BJ (cell line): ENCODE data around the gene PARD3. TPM values are rescaled to one million over a fixed set of nuclear protein-coding genes. Genes with fewer than 3 reads are reported as not detected.
"Not testable (repeated sequence)": the region's sequence is repeated elsewhere in the genome, so short reads cannot be mapped to it uniquely, and the experiment has no call there.

ENCODE experiments used
- CTCF ChIA-PET: fragments of 350-600 bp; formaldehyde crosslinking; extraction: SDS; loops from one replicate; lab custom pipeline; 2021; ENCODE audit warnings: antibody characterized with exemption, inconsistent platforms; lab: Yijun Ruan, JAX
- POLR2A ChIA-PET: fragments of 300-600 bp; sonication (Branson Sonifier 250); formaldehyde crosslinking; extraction: SDS; loops from one replicate; lab custom pipeline; 2021; ENCODE audit warnings: antibody characterized with exemption; lab: Charles Lee
- DNase-seq: peaks from one replicate; pipeline ENCODE4 v3.0.0-alpha.2; 2011; ENCODE audit warnings: low read depth
- H3K27me3 ChIP-seq: 2 replicates; pipeline ENCODE4 v1.6.0; 2011; ENCODE audit warnings: low read length; ENCODE audit not compliant: control insufficient read depth, insufficient read depth
- H3K36me3 ChIP-seq: 2 replicates; pipeline ENCODE4 v1.5.1; 2011; ENCODE audit warnings: low read length; ENCODE audit not compliant: control insufficient read depth, insufficient read depth
- H3K4me3 ChIP-seq: 2 replicates; pipeline ENCODE4 v1.5.1; 2011; ENCODE audit warnings: low read depth, mild to moderate bottlenecking, control low read depth, low read length
- polyA plus RNA-seq: library from polyadenylated mRNA; depleted of rRNA; stranded (reverse); fragments of >200 nt; gene quantifications from 2 replicates; pipeline ENCODE4 v1.2.3, GENCODE V29; 2011
- TF ChIP-seq, protein P1 (sequence below): IDR thresholded peaks from 2 replicates; pipeline ENCODE4 v1.5.1; 2011; ENCODE audit warnings: low read depth, mild to moderate bottlenecking, control low read depth, inconsistent platforms, low read length, moderate library complexity; ENCODE audit not compliant: insufficient read depth

The PARD3 gene
- polyA plus RNA-seq, 1 experiment = 17.7 TPM

DNA sequence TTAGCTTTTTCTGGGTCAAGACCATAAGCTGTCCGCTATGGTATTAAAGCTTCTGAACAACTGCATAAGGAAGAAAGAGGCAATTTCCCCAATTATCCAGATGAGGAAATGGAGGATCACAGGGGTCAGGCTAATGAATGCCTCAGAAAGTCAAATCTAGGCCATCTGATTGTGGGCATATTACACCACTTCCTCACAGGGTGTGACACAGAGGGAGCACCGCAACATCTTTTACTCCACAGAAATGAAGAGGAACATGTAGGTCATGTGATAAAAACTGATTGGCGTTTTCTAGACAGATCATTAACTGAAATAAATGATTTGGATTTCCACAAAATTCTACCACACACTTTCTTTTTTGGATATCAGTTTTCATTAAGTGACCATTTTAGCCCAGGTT, 384.4 kb downstream of the PARD3 start:
- ChIA-PET POLR2A (no interaction called here), CTCF (interaction anchor here (0.6 kb wide), 1 partner anchor 759 kb away, joined by 3 read pairs; no protein-coding TSS in a partner anchor)
- H3K4me3 ChIP-seq = no peak overlapping the region
- DNase-seq = no peak
- H3K36me3 ChIP-seq = no peaks in the 10 kb centered on the region; the same call in 1 of the 2 replicates
- TF ChIP-seq, protein P1, sequence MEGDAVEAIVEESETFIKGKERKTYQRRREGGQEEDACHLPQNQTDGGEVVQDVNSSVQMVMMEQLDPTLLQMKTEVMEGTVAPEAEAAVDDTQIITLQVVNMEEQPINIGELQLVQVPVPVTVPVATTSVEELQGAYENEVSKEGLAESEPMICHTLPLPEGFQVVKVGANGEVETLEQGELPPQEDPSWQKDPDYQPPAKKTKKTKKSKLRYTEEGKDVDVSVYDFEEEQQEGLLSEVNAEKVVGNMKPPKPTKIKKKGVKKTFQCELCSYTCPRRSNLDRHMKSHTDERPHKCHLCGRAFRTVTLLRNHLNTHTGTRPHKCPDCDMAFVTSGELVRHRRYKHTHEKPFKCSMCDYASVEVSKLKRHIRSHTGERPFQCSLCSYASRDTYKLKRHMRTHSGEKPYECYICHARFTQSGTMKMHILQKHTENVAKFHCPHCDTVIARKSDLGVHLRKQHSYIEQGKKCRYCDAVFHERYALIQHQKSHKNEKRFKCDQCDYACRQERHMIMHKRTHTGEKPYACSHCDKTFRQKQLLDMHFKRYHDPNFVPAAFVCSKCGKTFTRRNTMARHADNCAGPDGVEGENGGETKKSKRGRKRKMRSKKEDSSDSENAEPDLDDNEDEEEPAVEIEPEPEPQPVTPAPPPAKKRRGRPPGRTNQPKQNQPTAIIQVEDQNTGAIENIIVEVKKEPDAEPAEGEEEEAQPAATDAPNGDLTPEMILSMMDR = no peak
- H3K27me3 ChIP-seq = no peaks in the 10 kb centered on the region

DNA sequence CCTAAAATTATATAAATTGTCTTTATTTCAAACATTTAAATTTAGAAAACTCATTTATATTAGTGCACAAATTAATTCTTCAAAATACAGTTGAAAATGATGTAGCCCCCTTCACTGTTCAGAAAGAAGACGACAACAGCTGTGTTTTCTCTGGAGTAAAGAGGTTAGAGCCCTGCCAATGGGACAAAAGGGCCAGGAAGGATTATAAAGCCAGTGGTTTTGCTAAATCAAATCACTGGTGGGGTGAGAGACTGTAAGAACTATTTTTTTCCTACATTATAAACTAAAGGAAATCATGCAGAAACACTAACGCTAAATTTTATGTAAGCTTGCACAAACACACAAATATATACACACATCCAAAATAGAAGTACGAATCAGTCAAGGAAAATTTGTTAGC, 386.6 kb downstream of the PARD3 start:
- Histone ChIP-seq H3K36me3 (no peaks in the 10 kb centered on the region; the same call in 1 of the 2 replicates), H3K4me3 (no peak overlapping the region), H3K27me3 (no peaks in the 10 kb centered on the region)
- TF ChIP-seq, protein P1 = no peak
- no peak for DNase-seq
- POLR2A ChIA-PET = no interaction called here
- CTCF ChIA-PET = no interaction called here

DNA sequence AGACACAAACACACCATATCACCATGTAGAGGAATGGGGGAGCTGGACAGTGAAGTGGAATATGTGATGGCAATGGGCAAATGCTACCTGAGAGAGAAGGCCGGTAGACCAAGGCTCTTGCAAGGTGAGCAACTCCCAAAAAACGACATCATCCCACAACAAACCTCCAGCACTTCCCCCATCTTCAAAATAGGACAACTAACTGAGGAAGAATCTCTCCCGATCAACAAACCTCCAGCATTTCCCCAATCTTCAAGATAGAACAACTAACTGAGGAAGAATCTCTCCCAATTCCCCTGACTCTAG, 387.2 kb downstream of the PARD3 start:
- Histone ChIP-seq H3K36me3 (no peaks in the 10 kb centered on the region; the same call in 1 of the 2 replicates), H3K4me3 (no peak overlapping the region), H3K27me3 (no peaks in the 10 kb centered on the region)
- CTCF ChIA-PET = no interaction called here
- no peak for DNase-seq
- TF ChIP-seq, protein P1 = no peak
- POLR2A ChIA-PET = no interaction called here

DNA sequence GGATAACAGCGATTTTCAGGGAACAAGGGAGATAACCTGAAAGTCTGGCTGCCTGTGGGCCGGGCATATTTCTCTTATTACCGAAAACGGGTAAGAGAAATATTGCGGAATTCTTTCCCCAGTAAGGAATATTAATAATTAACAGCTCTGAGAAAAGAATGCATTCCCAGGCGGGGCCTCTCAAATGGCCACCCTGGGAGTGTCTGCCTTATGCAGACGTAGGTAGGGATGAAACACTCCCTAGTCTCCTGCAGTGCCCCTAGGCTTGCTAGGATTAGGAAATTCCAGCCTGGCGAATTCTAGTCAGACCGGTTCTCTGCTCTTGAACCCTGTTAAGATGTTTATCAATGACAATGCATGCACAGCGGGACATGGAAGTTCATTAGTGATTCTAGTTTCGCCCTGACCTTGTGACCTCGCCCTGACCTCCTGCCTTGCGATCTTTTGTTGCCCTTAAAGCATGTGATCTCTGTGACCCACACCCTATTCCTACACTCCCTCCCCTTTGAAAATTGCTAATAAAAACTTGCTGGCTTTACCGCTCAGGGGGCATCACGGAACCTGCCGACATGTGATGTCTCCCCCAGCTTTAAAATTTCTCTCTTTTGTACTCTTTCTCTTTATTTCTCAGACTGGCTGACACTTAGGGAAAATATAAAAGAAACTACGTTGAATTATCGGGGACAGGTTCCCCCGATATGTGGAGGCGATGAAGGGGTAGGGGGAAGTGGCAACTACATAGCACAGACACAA, 387.8 kb downstream of the PARD3 start:
- H3K36me3 ChIP-seq, POLR2A ChIA-PET, H3K4me3 ChIP-seq, DNase-seq, H3K27me3 ChIP-seq: not testable (repeated sequence)
- CTCF ChIA-PET = interaction anchor here (0.6 kb wide), 1 partner anchor 618 kb away, joined by 3 read pairs; no protein-coding TSS in a partner anchor

DNA sequence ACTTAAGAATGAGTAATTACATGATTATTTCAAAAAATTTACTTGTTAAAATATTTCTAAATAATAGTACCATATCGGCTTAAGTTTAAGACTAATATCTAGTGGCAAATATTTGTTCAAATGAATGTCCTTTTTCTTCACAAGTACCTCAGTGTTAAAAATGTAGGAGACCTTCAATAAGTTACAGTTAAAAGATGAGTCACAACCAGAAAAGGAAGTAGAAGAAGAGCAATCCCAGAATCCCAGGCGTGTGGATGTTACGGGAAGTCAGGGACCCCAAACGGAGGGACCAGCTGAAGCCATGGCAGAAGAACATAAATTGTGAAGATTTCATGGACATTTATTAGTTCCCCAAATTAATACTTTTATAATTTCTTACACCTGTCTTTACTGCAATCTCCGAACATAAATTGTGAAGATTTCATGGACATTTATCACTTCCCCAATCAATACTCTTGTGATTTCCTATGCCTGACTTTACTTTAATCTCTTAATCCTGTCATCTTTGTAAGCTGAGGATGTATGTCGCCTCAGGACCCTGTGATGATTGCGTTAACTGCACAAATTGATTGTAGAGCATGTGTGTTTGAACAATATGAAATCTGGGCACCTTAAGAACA, 388.4 kb downstream of the PARD3 start:
- H3K27me3 ChIP-seq, H3K4me3 ChIP-seq, DNase-seq, H3K36me3 ChIP-seq, POLR2A ChIA-PET: not testable (repeated sequence)
- CTCF ChIA-PET = interaction anchor here (0.6 kb wide), 1 partner anchor 617 kb away, joined by 3 read pairs; no protein-coding TSS in a partner anchor

DNA sequence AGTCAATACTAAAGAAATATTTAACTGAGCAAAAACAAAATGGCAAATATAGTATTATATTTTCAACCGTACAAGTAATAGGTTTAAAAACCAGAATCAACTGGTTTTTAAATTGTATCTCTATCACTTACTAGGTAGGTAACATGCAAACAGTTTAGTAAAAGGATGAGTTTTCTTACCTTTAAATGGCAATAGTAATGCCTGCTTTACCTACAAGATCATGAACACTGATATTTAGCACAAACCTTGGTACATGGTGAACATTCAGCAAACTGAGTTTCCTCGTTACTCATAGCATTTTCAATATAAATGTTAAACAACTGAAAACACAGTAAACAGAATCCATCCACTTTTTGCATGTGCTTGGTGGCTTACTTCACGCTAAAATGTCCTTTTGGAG, 389.1 kb downstream of the PARD3 start:
- TF ChIP-seq, protein P1 = no peak
- Histone ChIP-seq H3K36me3 (no peaks in the 10 kb centered on the region; the same call in 1 of the 2 replicates), H3K27me3 (no peaks in the 10 kb centered on the region), H3K4me3 (no peak overlapping the region)
- DNase-seq = no peak
- CTCF ChIA-PET = no interaction called here
- POLR2A ChIA-PET = no interaction called here
